SU-DHL-6 (cell line): Measurements from ENCODE around the gene RNF144A.

ENCODE experiments used
- H2AFZ ChIP-seq: fragments of 200-600 bp; sonication (generic); 2 replicates; pipeline ENCODE4 v1.6.1; 2014; ENCODE audit warnings: low read depth, mild to moderate bottlenecking, moderate library complexity, mixed read lengths, antibody characterized with exemption, low read length; ENCODE audit not compliant: severe bottlenecking
- H3F3A ChIP-seq: fragments of 200-600 bp; shearing (Covaris generic); 2 replicates; pipeline ENCODE4 v1.6.0; 2016; ENCODE audit warnings: antibody characterized with exemption, mild to moderate bottlenecking; ENCODE audit not compliant: insufficient read depth
- H3K27ac ChIP-seq: fragments of 200-600 bp; sonication (generic); 2 replicates; pipeline ENCODE4 v1.5.1; 2016; ENCODE audit warnings: low read depth, mild to moderate bottlenecking, low read length, moderate library complexity, mixed read lengths
- H3K27me3 ChIP-seq: fragments of 200-600 bp; sonication (generic), shearing (Covaris generic); 2 replicates; pipeline ENCODE4 v1.6.0; 2014; ENCODE audit warnings: mild to moderate bottlenecking, low read length
- H3K36me3 ChIP-seq: fragments of 200-600 bp; sonication (generic); 2 replicates; pipeline ENCODE4 v1.6.1; 2014; ENCODE audit warnings: mild to moderate bottlenecking, low read length, mixed read lengths
- H3K4me2 ChIP-seq: fragments of 300-600, 200-600 bp; shearing (Covaris generic), sonication (generic); 2 replicates; pipeline ENCODE4 v1.6.0; 2014; ENCODE audit warnings: low read length, low read depth, mild to moderate bottlenecking; ENCODE audit not compliant: poor library complexity, severe bottlenecking
- H3K4me3 ChIP-seq: fragments of 200-600 bp; sonication (generic); 2 replicates; pipeline ENCODE4 v1.5.1; 2014; ENCODE audit warnings: antibody characterized with exemption, low read length, mild to moderate bottlenecking, mixed read lengths; ENCODE audit not compliant: insufficient read depth, poor library complexity, severe bottlenecking
- H3K79me2 ChIP-seq: fragments of 200-600 bp; sonication (generic); 2 replicates; pipeline ENCODE4 v1.6.1; 2014; ENCODE audit warnings: mild to moderate bottlenecking, low read length, moderate library complexity; ENCODE audit not compliant: insufficient read depth
- H3K9ac ChIP-seq: fragments of 200-600 bp; sonication (generic); 2 replicates; pipeline ENCODE4 v1.7.0; 2014; ENCODE audit warnings: mild to moderate bottlenecking, low read length
- H3K9me2 ChIP-seq: fragments of 200-600 bp; sonication (generic); replicated peaks from 2 replicates; pipeline ENCODE4 v1.6.1; 2014; ENCODE audit warnings: low read length; ENCODE audit not compliant: insufficient read depth
- H3K9me3 ChIP-seq: fragments of 200-600 bp; sonication (generic); 2 replicates; pipeline ENCODE4 v1.6.1; 2014; ENCODE audit warnings: low read length, mixed read lengths; ENCODE audit not compliant: insufficient read depth
- H4K20me1 ChIP-seq: fragments of 200-600 bp; sonication (generic); 2 replicates; pipeline ENCODE4 v1.6.1; 2014; ENCODE audit warnings: low read depth, mild to moderate bottlenecking, antibody characterized with exemption, low read length, moderate library complexity, mixed read lengths
- CTCF ChIP-seq: fragments of 200-600 bp; sonication (generic); IDR thresholded peaks from one replicate; pipeline ENCODE4 v1.5.1; 2017; ENCODE audit warnings: antibody characterized with exemption, mild to moderate bottlenecking, low read length, moderate library complexity; ENCODE audit not compliant: insufficient read depth, poor library complexity, severe bottlenecking
- EZH2phosphoT487 ChIP-seq: fragments of 200-600 bp; sonication (generic), shearing (Covaris generic); conservative IDR thresholded peaks from 2 replicates; pipeline ENCODE4 v1.6.1; 2018; ENCODE audit warnings: mild to moderate bottlenecking, antibody characterized with exemption, low read length, moderate library complexity, mixed read lengths

Gene RNF144A

GRCh38 chr2:6911721-6912120 is 5.5 kb upstream of the RNF144A start:
- no peak overlapping the region for H3K27ac ChIP-seq
- H3K36me3 ChIP-seq: no peaks in the 10 kb centered on the region
- no peaks in the 10 kb centered on the region for H3K27me3 ChIP-seq
- no peak overlapping the region for H3K4me2 ChIP-seq
- H4K20me1 ChIP-seq: no peaks in the 10 kb centered on the region
- H2AFZ ChIP-seq: no peak overlapping the region
- H3K4me3 ChIP-seq: no peak overlapping the region
- TF ChIP-seq CTCF (no peak), EZH2phosphoT487 (no peak)
- no peak overlapping the region for H3K9ac ChIP-seq
- no peaks in the 10 kb centered on the region for H3K79me2 ChIP-seq
- 0 out of 2 replicates have a peak, but pooled peaks cover 5% of the 10 kb centered on the region for H3F3A ChIP-seq
- no peaks in the 10 kb centered on the region for H3K9me3 ChIP-seq
- H3K9me2 ChIP-seq: no peaks in the 10 kb centered on the region

- no peak overlapping the region for H3K4me2 ChIP-seq
- no peaks in the 10 kb centered on the region for H4K20me1 ChIP-seq
- H3F3A ChIP-seq: 0 out of 2 replicates have a peak, but pooled peaks cover 5% of the 10 kb centered on the region
- TF ChIP-seq CTCF (no peak), EZH2phosphoT487 (no peak)
- H3K9me2 ChIP-seq: no peaks in the 10 kb centered on the region
- no peaks in the 10 kb centered on the region for H3K27me3 ChIP-seq
- no peak overlapping the region for H3K4me3 ChIP-seq
- H3K79me2 ChIP-seq: no peaks in the 10 kb centered on the region
- no peak overlapping the region for H3K9ac ChIP-seq
- H3K27ac ChIP-seq: no peak overlapping the region
- H2AFZ ChIP-seq: no peak overlapping the region
- H3K36me3 ChIP-seq: no peaks in the 10 kb centered on the region
- no peaks in the 10 kb centered on the region for H3K9me3 ChIP-seq
Measured at GRCh38 chr2:6913415-6914157, 3.6 kb upstream of the RNF144A start.

GRCh38 chr2:6914828-6915227 is 2.4 kb upstream of the RNF144A start:
- no peak for TF ChIP-seq EZH2phosphoT487
- TF ChIP-seq CTCF: no peak
- Histone ChIP-seq H3K79me2 (no peaks in the 10 kb centered on the region), H4K20me1 (no peaks in the 10 kb centered on the region)

More at GRCh38 chr2:6914828-6915227, 2.4 kb upstream of the RNF144A start:
- Histone ChIP-seq H3K36me3 (no peaks in the 10 kb centered on the region), H3F3A (0 out of 2 replicates have a peak, but pooled peaks cover 3% of the 10 kb centered on the region), H2AFZ (no peak overlapping the region), H3K4me2 (no peak overlapping the region), H3K9me2 (no peaks in the 10 kb centered on the region), H3K27ac (no peak overlapping the region), H3K9me3 (no peaks in the 10 kb centered on the region), H3K9ac (no peak overlapping the region), H3K4me3 (no peak overlapping the region), H3K27me3 (no peaks in the 10 kb centered on the region)
